Measurements from ENCODE around the gene PEAK3. TPM values are rescaled to one million over a fixed set of nuclear protein-coding genes. Genes with fewer than 3 reads are reported as not detected.

The PEAK3 gene
- total RNA-seq, 1 donor from 2014 or later = 2.0 TPM

GRCh38 chr19:2252797-2253105, 29.2 kb downstream of the PEAK3 start:
- TF ChIP-seq POLR2A (IDR thresholded peaks at IDR 0.05) = no peak
- no peak for TF ChIP-seq CTCF (IDR thresholded peaks at IDR 0.05)
- TF ChIP-seq POLR2AphosphoS5 (IDR thresholded peaks at IDR 0.05; ENCODE audit: insufficient read depth in 1 of 2, low read depth in 1 of 2) = no peak
- Histone ChIP-seq H3K4me3 (peak overlapping the region in 1 of 2 donors; percentile 31), H3K27ac (no peak overlapping the region), H3K9me3 (no peaks in the 10 kb centered on the region), H3K4me1 (peaks cover 33% of the 10 kb centered on the region), H3K36me3 (peaks cover 0 to 8% of the 10 kb centered on the region in 2 donors), H3K27me3 (peaks cover 8% of the 10 kb centered on the region)
- DNase-seq (ENCODE audit: extremely low spot score in 2 of 2) = no peak
- intact Hi-C loops (cut with DNase I) = no loop called here

GRCh38 chr19:2252055-2252796, 29.7 kb downstream of the PEAK3 start:
- H3K27me3 ChIP-seq = peaks cover 8% of the 10 kb centered on the region

GRCh38 chr19:2251106-2252054, 30.6 kb downstream of the PEAK3 start:
- peaks cover 8% of the 10 kb centered on the region for H3K27me3 ChIP-seq

More at GRCh38 chr19:2252055-2252796, 29.7 kb downstream of the PEAK3 start:
- H3K9me3 ChIP-seq = no peaks in the 10 kb centered on the region
- DNase-seq (ENCODE audit: extremely low spot score in 2 of 2) = no peak
- intact Hi-C loops (cut with DNase I) = no loop called here
- H3K4me3 ChIP-seq = peak overlapping the region in 1 of 2 donors; percentile 31
- peaks cover 35% of the 10 kb centered on the region for H3K4me1 ChIP-seq
- peaks cover 0 to 13% of the 10 kb centered on the region in 2 donors for H3K36me3 ChIP-seq
- H3K27ac ChIP-seq = no peak overlapping the region
- TF ChIP-seq POLR2A (IDR thresholded peaks at IDR 0.05) = no peak
- no peak for TF ChIP-seq POLR2AphosphoS5 (IDR thresholded peaks at IDR 0.05; ENCODE audit: insufficient read depth in 1 of 2, low read depth in 1 of 2)
- TF ChIP-seq CTCF (IDR thresholded peaks at IDR 0.05) = no peak

GRCh38 chr19:2250766-2251105, 31.2 kb downstream of the PEAK3 start:
- Histone ChIP-seq H3K4me1 (peaks cover 39% of the 10 kb centered on the region), H3K27me3 (peaks cover 8% of the 10 kb centered on the region), H3K9me3 (no peaks in the 10 kb centered on the region), H3K27ac (no peak overlapping the region), H3K4me3 (peak overlapping the region in 1 of 2 donors; percentile 31), H3K36me3 (peaks cover 0 to 28% of the 10 kb centered on the region in 2 donors)
- DNase-seq (ENCODE audit: extremely low spot score in 2 of 2) = no peak
- TF ChIP-seq POLR2A (IDR thresholded peaks at IDR 0.05) (no peak), POLR2AphosphoS5 (IDR thresholded peaks at IDR 0.05; ENCODE audit: insufficient read depth in 1 of 2, low read depth in 1 of 2) (no peak), CTCF (IDR thresholded peaks at IDR 0.05) (no peak)
- intact Hi-C loops (cut with DNase I) = no loop called here

More at GRCh38 chr19:2251106-2252054, 30.6 kb downstream of the PEAK3 start:
- no peak for TF ChIP-seq POLR2A (IDR thresholded peaks at IDR 0.05)
- TF ChIP-seq CTCF (IDR thresholded peaks at IDR 0.05) = no peak
- no peak for TF ChIP-seq POLR2AphosphoS5 (IDR thresholded peaks at IDR 0.05; ENCODE audit: insufficient read depth in 1 of 2, low read depth in 1 of 2)
- Histone ChIP-seq H3K4me1 (peaks cover 39% of the 10 kb centered on the region), H3K9me3 (no peaks in the 10 kb centered on the region), H3K36me3 (peaks cover 0 to 21% of the 10 kb centered on the region in 2 donors), H3K4me3 (peak overlapping the region in 1 of 2 donors; percentile 31), H3K27ac (no peak overlapping the region)
- intact Hi-C loops (cut with DNase I) = no loop called here
- DNase-seq (ENCODE audit: extremely low spot score in 2 of 2) = no peak
